Transverse colon (tissue), 4 donors: ENCODE data around the gene PFKFB2.

Source experiments
- EP300 ChIP-seq: sonication (generic); formaldehyde crosslinking; IDR thresholded peaks from one replicate; pipeline ENCODE4 v1.6.1; 2017; ENCODE audit warnings: antibody characterized with exemption, low read depth
- POLR2A ChIP-seq: fragments of 450-650 bp; IDR thresholded peaks from one replicate; pipeline ENCODE4 v1.6.1; 2016; ENCODE audit warnings: antibody characterized with exemption, mild to moderate bottlenecking, moderate library complexity
- POLR2AphosphoS5 ChIP-seq, 3 donors: sonication (generic); formaldehyde crosslinking; IDR thresholded peaks; one replicate each; pipeline ENCODE4 v1.6.1; 2016; ENCODE audit warnings: antibody characterized with exemption in 3 of 3
- TF ChIP-seq, protein P1 (sequence below), 5 experiments: fragments of 200-600 bp in 3 of 5; fragments of 450-650 bp in 2 of 5; sonication (generic) in 3 of 5; IDR thresholded peaks; 1 replicate in 2 of 5; 2 replicates in 3 of 5; pipeline ENCODE4 v1.5.1; 2016 to 2017; ENCODE audit warnings: antibody characterized with exemption in 5 of 5, inconsistent platforms in 3 of 5, mild to moderate bottlenecking in 2 of 5, moderate library complexity in 1 of 5

GRCh38 chr1:207026104-207026534 lies 27.0 kb upstream of the PFKFB2 start:
- TF ChIP-seq POLR2A (no peak), POLR2AphosphoS5 (IDR thresholded peaks at IDR 0.05) (no peak), EP300 (no peak)
- TF ChIP-seq, protein P1, sequence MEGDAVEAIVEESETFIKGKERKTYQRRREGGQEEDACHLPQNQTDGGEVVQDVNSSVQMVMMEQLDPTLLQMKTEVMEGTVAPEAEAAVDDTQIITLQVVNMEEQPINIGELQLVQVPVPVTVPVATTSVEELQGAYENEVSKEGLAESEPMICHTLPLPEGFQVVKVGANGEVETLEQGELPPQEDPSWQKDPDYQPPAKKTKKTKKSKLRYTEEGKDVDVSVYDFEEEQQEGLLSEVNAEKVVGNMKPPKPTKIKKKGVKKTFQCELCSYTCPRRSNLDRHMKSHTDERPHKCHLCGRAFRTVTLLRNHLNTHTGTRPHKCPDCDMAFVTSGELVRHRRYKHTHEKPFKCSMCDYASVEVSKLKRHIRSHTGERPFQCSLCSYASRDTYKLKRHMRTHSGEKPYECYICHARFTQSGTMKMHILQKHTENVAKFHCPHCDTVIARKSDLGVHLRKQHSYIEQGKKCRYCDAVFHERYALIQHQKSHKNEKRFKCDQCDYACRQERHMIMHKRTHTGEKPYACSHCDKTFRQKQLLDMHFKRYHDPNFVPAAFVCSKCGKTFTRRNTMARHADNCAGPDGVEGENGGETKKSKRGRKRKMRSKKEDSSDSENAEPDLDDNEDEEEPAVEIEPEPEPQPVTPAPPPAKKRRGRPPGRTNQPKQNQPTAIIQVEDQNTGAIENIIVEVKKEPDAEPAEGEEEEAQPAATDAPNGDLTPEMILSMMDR (IDR thresholded peaks at IDR 0.05): no peak
